D721Med (cell line): ENCODE data around the gene TKFC.
A peak's percentile ranks its signal among the peaks of the same experiment; 100 is the strongest.

Experiments used
- DNase-seq: peaks from one replicate; pipeline ENCODE4 v3.0.0; 2011; ENCODE audit warnings: low spot score; ENCODE audit not compliant: insufficient read length
- FAIRE-seq: peaks from 2 replicates; lab custom pipeline; 2011; peaks lifted over from hg19 to GRCh38; lab: Jason Lieb, UNC
- TF ChIP-seq, protein P1 (sequence below): IDR thresholded peaks from 2 replicates; pipeline ENCODE4 v1.5.1; 2012; ENCODE audit warnings: mild to moderate bottlenecking, control low read depth; ENCODE audit not compliant: insufficient read depth; ENCODE audit errors: missing control alignments

Gene TKFC, protein sequence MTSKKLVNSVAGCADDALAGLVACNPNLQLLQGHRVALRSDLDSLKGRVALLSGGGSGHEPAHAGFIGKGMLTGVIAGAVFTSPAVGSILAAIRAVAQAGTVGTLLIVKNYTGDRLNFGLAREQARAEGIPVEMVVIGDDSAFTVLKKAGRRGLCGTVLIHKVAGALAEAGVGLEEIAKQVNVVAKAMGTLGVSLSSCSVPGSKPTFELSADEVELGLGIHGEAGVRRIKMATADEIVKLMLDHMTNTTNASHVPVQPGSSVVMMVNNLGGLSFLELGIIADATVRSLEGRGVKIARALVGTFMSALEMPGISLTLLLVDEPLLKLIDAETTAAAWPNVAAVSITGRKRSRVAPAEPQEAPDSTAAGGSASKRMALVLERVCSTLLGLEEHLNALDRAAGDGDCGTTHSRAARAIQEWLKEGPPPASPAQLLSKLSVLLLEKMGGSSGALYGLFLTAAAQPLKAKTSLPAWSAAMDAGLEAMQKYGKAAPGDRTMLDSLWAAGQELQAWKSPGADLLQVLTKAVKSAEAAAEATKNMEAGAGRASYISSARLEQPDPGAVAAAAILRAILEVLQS

DNA sequence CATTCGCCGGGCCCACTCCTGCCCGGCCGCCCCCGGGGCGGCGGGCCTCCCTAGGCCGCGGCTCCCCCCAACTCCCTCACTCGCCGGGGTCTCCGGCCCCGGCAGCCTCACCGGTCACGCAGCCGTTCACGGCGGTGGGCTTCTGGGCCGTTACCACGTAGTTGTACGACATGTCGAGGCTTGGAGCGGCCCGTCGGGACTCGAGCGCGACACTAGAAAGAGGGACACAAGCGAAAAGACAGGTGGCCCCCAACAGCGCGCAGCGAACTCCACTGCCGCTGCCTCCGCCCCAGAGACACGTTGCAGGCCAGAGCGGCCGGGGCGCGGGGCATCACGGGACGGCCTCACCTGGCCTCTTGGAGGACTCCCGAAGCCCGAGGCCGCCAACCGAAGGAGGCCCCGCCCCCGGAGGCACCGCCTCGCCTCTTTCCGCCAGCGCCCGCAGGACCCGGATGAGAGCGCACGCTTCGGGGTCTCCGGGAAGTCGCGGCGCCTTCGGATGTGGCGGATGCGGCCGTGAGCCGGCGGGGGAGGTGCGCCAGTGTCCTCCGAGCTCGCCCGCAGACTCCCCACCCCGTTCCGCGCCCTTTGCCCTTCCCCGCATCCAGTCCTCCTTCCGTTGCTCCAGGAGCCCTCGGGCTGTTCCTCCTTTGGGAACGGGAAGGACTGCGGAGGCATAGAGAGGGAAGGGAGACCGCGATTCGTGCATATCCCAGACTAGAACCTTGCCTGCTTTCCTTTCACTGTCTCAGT, at the start of gene TKFC, which contains the start of gene DDB1:
TKFC (plus strand) TSS at position 432 of the 753 bp plus-strand sequence. CDS start 1,501 bp downstream, outside the sequence.
DDB1 (minus strand) TSS at position 309 of the 753 bp plus-strand sequence; CDS start at position 172, 137 bp downstream.
- DNase-seq = peak; percentile 98
- TF ChIP-seq, protein P1, sequence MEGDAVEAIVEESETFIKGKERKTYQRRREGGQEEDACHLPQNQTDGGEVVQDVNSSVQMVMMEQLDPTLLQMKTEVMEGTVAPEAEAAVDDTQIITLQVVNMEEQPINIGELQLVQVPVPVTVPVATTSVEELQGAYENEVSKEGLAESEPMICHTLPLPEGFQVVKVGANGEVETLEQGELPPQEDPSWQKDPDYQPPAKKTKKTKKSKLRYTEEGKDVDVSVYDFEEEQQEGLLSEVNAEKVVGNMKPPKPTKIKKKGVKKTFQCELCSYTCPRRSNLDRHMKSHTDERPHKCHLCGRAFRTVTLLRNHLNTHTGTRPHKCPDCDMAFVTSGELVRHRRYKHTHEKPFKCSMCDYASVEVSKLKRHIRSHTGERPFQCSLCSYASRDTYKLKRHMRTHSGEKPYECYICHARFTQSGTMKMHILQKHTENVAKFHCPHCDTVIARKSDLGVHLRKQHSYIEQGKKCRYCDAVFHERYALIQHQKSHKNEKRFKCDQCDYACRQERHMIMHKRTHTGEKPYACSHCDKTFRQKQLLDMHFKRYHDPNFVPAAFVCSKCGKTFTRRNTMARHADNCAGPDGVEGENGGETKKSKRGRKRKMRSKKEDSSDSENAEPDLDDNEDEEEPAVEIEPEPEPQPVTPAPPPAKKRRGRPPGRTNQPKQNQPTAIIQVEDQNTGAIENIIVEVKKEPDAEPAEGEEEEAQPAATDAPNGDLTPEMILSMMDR = no peak
- no peak for FAIRE-seq

DNA sequence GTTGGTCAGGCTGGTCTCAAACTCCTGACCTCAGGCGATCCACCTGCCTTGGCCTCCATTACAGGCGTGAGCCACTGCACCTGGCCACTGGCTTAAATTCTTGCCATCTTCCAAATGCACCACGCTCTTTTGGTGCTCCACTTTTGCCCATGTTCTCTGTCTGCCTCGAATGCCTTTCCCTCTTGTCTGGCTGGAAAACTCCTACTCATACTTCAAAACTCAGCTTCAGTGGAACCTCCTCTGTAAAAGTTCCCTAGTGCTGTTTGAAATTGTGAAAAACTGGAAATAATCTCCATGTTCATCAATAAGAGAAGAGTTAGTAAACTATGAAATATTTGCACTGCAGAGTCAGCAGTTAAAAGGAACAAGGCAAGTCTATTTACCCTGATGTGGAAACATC, 49.4 kb upstream of the TKFC start:
- no peak for FAIRE-seq
- TF ChIP-seq, protein P1 = no peak
- DNase-seq = no peak

DNA sequence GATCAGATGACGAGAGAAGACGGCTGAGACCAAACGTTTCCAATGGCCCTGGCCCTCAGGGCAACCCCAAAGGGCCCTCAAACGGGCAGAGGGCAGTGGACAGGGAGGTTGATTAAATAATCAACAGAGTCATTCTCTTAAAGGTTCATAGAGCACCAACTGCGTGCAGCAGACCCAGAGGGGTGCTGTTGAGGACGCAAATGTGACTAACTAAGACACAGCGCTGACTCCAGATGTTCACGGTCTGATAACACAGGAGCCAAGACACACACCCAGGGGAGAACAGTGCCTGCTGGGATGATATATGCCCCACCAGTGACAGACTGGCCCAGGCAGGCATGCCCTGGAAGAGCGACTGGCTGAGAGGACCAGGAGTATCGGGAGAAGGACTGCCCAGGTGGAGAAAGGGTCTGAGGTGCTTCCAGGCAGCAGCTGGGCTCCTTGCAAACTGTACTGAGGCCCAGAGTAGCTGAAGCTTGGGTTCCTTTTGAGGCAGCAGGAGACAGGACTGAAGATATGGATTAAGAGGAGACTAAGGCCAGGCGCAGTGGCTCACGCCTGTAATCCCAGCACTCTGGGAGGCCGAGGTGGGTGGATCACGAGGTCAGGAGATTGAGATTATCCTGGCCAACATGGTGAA, 45.6 kb upstream of the TKFC start:
- TF ChIP-seq, protein P1 = no peak
- no peak for FAIRE-seq
- DNase-seq = no peak

DNA sequence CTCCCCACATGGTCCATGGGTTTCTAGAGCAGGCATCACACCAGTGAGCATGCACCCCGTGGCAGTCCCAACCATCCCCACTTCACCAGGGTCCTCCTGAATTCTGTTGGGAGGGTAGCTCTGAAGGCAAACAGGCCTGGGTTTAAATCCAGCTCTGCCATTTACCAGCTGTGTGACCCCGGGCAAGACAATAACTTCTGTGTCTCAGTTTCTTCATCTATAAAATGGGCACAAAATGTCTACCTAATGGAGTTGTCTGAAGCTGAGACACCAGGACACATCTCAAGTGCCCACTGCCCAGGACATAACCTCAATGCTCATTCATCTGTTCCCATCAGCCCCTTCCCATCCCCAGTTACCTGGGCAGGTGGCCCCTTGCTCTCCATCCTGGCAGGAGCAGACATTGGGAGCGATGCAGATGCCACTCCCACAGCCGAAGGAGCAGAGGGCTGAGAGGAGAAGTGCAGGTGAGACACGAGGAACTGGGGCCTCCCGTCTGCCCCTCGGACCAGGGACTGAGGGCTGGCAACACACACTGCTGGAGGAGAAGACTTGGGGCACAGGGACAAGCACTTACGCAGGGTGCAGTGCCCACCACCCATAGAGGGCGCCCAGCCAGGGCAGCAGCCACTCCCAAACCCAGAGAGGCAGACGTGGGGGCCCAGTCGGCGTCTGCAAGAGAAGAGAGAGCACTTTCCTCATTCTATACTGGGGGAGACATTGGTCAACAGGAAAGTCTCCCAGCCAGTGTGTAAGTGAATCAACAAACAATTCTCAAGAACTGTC, 41.9 kb upstream of the TKFC start:
- TF ChIP-seq, protein P1 = peak; percentile 18
- DNase-seq (no peak), FAIRE-seq (no peak)

DNA sequence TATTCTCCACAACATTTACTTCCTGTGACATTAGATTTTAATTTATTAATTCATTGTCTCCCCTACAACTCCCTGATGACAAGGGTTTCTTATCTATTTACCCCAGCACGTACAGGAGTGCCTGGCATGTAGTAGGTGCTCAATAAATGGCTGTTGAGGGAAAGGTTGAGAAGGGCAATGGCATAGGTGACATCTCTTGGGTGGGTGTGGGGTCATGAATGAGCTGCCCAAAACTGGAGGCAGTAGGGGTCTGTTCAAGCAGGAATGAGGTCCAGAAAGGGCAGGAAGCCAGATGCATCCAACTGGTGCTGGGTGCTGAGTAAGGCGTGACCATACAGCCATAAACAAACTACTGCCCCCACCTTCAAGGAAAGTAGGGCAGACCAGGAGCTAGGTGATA, 40.7 kb upstream of the TKFC start:
- TF ChIP-seq, protein P1 = no peak
- DNase-seq (no peak), FAIRE-seq (no peak)
